ENCODE results near the gene PTOV1.

The PTOV1 gene

GRCh38 chr19:49896863-49897621 lies 46.1 kb downstream of the PTOV1 start, which contains the start of gene IL4I1:
Gene IL4I1 (minus strand): TSS chr19:49896887. CDS start chr19:49896160, 727 bp downstream.
- TF ChIP-seq CREB1 (IDR thresholded peaks at IDR 0.05; ENCODE audit: low read depth) = no peak
- TF ChIP-seq ZBTB7A (IDR thresholded peaks at IDR 0.05; ENCODE audit: low read depth) = no peak
- TF ChIP-seq, protein P1, sequence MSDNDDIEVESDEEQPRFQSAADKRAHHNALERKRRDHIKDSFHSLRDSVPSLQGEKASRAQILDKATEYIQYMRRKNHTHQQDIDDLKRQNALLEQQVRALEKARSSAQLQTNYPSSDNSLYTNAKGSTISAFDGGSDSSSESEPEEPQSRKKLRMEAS (IDR thresholded peaks at IDR 0.05) = no peak
- no peak for TF ChIP-seq NFIC (IDR thresholded peaks at IDR 0.05)
- no peak for TF ChIP-seq YY1 (IDR thresholded peaks at IDR 0.05; ENCODE audit: low read depth)
- no peak for TF ChIP-seq USF1 (IDR thresholded peaks at IDR 0.05)
- no peak for TF ChIP-seq TEAD4 (IDR thresholded peaks at IDR 0.05)
- TF ChIP-seq EGR1 (IDR thresholded peaks at IDR 0.05) = no peak
- TF ChIP-seq TCF12 (IDR thresholded peaks at IDR 0.05; ENCODE audit: low read depth) = no peak
- no peak for TF ChIP-seq RAD21 (IDR thresholded peaks at IDR 0.05; ENCODE audit: low read depth)
- TF ChIP-seq FOXM1 (IDR thresholded peaks at IDR 0.05; ENCODE audit: borderline replicate concordance, low read depth) = no peak
- no peak for TF ChIP-seq CEBPB (IDR thresholded peaks at IDR 0.05)
- no peak for TF ChIP-seq TAF1 (IDR thresholded peaks at IDR 0.05; ENCODE audit: low read depth)
- no peak for TF ChIP-seq EP300 (IDR thresholded peaks at IDR 0.05; ENCODE audit: borderline replicate concordance)
- TF ChIP-seq, protein P2, sequence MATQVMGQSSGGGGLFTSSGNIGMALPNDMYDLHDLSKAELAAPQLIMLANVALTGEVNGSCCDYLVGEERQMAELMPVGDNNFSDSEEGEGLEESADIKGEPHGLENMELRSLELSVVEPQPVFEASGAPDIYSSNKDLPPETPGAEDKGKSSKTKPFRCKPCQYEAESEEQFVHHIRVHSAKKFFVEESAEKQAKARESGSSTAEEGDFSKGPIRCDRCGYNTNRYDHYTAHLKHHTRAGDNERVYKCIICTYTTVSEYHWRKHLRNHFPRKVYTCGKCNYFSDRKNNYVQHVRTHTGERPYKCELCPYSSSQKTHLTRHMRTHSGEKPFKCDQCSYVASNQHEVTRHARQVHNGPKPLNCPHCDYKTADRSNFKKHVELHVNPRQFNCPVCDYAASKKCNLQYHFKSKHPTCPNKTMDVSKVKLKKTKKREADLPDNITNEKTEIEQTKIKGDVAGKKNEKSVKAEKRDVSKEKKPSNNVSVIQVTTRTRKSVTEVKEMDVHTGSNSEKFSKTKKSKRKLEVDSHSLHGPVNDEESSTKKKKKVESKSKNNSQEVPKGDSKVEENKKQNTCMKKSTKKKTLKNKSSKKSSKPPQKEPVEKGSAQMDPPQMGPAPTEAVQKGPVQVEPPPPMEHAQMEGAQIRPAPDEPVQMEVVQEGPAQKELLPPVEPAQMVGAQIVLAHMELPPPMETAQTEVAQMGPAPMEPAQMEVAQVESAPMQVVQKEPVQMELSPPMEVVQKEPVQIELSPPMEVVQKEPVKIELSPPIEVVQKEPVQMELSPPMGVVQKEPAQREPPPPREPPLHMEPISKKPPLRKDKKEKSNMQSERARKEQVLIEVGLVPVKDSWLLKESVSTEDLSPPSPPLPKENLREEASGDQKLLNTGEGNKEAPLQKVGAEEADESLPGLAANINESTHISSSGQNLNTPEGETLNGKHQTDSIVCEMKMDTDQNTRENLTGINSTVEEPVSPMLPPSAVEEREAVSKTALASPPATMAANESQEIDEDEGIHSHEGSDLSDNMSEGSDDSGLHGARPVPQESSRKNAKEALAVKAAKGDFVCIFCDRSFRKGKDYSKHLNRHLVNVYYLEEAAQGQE (IDR thresholded peaks at IDR 0.05; ENCODE audit: low read depth) = no peak

DNA sequence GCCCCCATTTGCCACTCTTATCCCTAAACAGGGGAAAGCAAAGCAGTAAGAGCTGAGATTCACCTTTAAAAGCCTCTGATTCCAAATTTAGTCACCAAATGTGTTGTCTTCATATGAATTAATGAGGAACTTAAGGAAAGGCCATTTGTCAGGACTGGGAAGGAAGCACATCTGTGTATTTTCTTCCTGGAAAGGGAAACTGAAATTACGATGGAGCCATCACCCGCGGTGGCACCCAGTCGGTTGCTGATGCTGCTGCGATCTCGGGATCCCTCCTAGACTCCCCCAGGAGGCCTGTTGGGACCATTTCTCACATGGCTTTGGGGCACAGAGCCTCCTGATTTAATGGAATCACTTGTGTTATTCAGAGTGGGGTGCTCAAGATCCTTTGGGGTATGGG lies 53.2 kb downstream of the PTOV1 start:
- TF ChIP-seq TEAD4 (IDR thresholded peaks at IDR 0.05) (no peak), USF1 (IDR thresholded peaks at IDR 0.05) (no peak)

DNA sequence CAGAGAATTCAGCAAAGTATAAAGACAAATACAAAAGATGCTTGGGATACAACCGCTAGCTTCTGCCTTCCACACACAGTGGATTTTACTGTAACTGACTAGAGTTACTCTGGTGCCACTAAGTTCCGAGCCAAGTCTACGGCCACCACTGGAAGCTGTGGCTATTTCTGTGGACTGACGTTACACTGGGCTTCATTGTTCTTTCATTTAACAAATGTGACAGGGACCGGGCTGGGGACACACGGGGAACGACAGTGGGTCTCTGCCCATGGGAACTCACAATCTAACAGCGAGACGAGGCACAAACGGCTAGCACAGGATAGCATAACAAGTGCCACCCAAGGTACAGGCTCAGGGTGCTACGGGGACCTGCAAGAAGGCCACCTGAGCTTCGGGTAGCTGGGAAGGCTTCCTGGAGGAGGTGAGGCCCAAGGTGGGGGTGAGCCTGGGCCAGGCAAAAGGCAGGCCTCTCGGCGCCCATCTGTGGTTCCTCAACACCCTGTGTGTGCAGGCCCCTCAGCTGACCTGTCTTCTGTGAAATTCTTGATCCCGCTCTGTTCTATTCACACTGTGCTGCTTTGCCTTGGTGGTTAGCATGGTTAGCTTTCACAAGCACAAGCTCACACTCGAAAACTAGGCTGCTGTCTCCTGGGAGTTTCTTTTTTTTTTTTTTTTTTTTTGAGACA lies 56.1 kb downstream of the PTOV1 start:
- no peak for TF ChIP-seq EP300 (IDR thresholded peaks at IDR 0.05; ENCODE audit: borderline replicate concordance)
- TF ChIP-seq CREB1 (IDR thresholded peaks at IDR 0.05; ENCODE audit: low read depth) = no peak
- TF ChIP-seq TCF12 (IDR thresholded peaks at IDR 0.05; ENCODE audit: low read depth) = no peak
- no peak for TF ChIP-seq RAD21 (IDR thresholded peaks at IDR 0.05; ENCODE audit: low read depth)
- TF ChIP-seq, protein P1 (IDR thresholded peaks at IDR 0.05) = no peak
- TF ChIP-seq ZBTB7A (IDR thresholded peaks at IDR 0.05; ENCODE audit: low read depth) = no peak
- TF ChIP-seq, protein P2 (IDR thresholded peaks at IDR 0.05; ENCODE audit: low read depth) = no peak
- no peak for TF ChIP-seq NFIC (IDR thresholded peaks at IDR 0.05)
- TF ChIP-seq TAF1 (IDR thresholded peaks at IDR 0.05; ENCODE audit: low read depth) = no peak
- no peak for TF ChIP-seq CEBPB (IDR thresholded peaks at IDR 0.05)
- no peak for TF ChIP-seq USF1 (IDR thresholded peaks at IDR 0.05)
- no peak for TF ChIP-seq TEAD4 (IDR thresholded peaks at IDR 0.05)
- no peak for TF ChIP-seq EGR1 (IDR thresholded peaks at IDR 0.05)
- TF ChIP-seq YY1 (IDR thresholded peaks at IDR 0.05; ENCODE audit: low read depth) = no peak
- TF ChIP-seq FOXM1 (IDR thresholded peaks at IDR 0.05; ENCODE audit: borderline replicate concordance, low read depth) = no peak

DNA sequence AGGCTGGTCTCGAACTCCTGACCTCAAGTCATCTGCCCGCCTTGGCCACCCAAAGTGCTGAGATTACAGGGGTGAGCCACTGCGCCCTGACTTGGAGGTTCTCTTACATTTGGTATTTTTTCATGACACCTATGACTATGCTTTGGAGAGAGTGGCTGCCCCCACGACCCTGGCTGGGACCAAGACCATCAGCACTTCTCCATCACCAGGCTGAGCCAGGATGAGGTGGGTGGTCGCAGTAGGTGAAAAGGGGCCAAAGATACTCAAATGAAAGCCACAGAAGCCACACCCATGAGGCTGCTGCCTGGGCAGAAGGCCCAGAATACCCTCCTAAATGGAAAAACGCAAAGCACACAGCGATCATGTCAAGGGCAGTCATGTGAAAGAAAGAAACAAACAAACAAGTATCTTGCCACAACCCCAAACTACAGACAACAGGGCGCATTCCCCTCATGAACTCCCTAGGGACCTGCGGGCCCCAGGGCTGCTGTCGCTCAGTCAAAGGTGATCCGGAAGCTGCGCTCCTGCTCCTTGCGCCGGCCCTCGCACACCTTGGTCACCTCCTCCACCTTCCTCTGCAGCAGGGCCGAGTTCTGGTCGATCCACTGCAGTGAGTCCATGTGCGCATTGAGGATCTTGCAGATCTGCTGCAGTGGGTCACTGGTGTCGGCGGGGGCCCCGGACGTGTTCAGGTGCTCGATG lies 56.9 kb downstream of the PTOV1 start:
- no peak for TF ChIP-seq RAD21 (IDR thresholded peaks at IDR 0.05; ENCODE audit: low read depth)
- TF ChIP-seq EP300 (IDR thresholded peaks at IDR 0.05; ENCODE audit: borderline replicate concordance) = no peak
- TF ChIP-seq YY1 (IDR thresholded peaks at IDR 0.05; ENCODE audit: low read depth) = no peak
- TF ChIP-seq TEAD4 (IDR thresholded peaks at IDR 0.05) = no peak
- TF ChIP-seq FOXM1 (IDR thresholded peaks at IDR 0.05; ENCODE audit: borderline replicate concordance, low read depth) = no peak
- TF ChIP-seq, protein P1 (IDR thresholded peaks at IDR 0.05) = no peak
- no peak for TF ChIP-seq TAF1 (IDR thresholded peaks at IDR 0.05; ENCODE audit: low read depth)
- no peak for TF ChIP-seq EGR1 (IDR thresholded peaks at IDR 0.05)
- TF ChIP-seq CEBPB (IDR thresholded peaks at IDR 0.05) = no peak
- TF ChIP-seq, protein P2 (IDR thresholded peaks at IDR 0.05; ENCODE audit: low read depth) = no peak
- no peak for TF ChIP-seq NFIC (IDR thresholded peaks at IDR 0.05)
- TF ChIP-seq ZBTB7A (IDR thresholded peaks at IDR 0.05; ENCODE audit: low read depth) = no peak
- TF ChIP-seq USF1 (IDR thresholded peaks at IDR 0.05) = no peak
- no peak for TF ChIP-seq CREB1 (IDR thresholded peaks at IDR 0.05; ENCODE audit: low read depth)
- no peak for TF ChIP-seq TCF12 (IDR thresholded peaks at IDR 0.05; ENCODE audit: low read depth)
